Adipocyte (in vitro differentiated cells): ENCODE measurements around the gene OSBPL2.

Experiments used
- DNase-seq: peaks from one replicate; pipeline ENCODE4 v3.0.0-alpha.2; 2015; ENCODE audit warnings: low read depth
- H3K27me3 ChIP-seq: replicated peaks from 2 replicates; pipeline ENCODE4 v1.7.0; 2013; ENCODE audit warnings: mild to moderate bottlenecking, low read length, moderate library complexity; ENCODE audit not compliant: control insufficient read depth, insufficient read depth
- H3K36me3 ChIP-seq: 2 replicates; pipeline ENCODE4 v1.7.0; 2013; ENCODE audit warnings: low read length, mild to moderate bottlenecking, moderate library complexity; ENCODE audit not compliant: control insufficient read depth, insufficient read depth, severe bottlenecking
- H3K4me1 ChIP-seq: 2 replicates; pipeline ENCODE4 v1.7.0; 2013; ENCODE audit warnings: mild to moderate bottlenecking, low read length, moderate library complexity; ENCODE audit not compliant: control insufficient read depth, insufficient read depth
- H3K4me3 ChIP-seq: 2 replicates; pipeline ENCODE4 v1.7.0; 2013; ENCODE audit warnings: mild to moderate bottlenecking, low read length, moderate library complexity
- H3K9ac ChIP-seq: 2 replicates; pipeline ENCODE4 v1.7.0; 2013; ENCODE audit warnings: mild to moderate bottlenecking, low read length, moderate library complexity
- H3K9me3 ChIP-seq: 2 replicates; pipeline ENCODE4 v1.7.0; 2013; ENCODE audit warnings: mild to moderate bottlenecking, low read length, moderate library complexity; ENCODE audit not compliant: control insufficient read depth

The OSBPL2 gene

DNA sequence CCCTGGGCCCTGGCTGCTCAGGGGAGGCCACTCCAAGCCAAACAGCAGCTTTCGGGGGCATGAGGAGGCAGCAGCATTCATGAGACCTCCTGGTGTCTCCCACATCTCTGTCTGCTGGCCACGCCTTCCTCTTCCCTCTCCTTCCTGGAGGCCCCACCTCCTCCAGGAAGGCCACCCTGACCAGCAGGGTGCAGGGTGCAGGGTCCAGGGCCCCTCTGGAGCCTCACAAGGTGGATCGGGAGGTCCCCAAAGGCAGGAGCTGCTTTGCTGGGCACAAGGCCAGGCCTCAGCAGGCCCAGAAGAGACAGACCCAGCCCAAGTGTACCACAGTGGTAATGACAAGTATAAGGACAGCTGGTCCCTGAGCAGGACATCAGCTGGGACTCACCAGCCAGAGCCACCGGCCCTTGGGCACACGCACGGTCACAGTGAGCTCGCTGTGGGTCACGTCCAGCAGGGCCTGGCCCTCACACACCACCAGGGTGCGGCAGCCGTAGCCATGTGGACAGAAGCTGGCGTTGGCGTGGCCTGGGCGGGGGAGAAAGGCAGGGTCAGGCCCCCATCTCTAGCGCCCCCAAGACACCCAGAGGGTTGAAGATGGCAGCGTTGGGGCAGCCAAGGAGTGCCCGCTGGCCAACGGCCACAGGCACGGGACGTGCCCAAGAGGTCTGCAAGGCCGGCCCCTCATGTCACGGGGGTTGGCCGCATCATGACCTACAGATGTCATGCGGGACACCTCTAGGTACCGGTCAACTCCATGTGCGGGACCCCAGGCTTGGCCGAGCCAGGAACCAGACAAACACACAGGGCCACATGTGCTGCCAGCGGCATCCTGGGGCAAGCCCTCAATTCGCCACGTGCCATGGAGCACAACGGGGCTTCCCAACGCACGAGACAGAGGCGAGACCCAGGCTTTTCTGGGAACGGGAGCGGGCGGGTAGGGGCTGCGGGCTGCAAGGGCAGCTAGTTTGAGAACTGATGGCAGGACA, 91.4 kb downstream of the OSBPL2 start:
- H3K27me3 ChIP-seq: no peaks in the 10 kb centered on the region
- H3K4me1 ChIP-seq: no peaks in the 10 kb centered on the region
- DNase-seq: no peak
- no peak overlapping the region for H3K9ac ChIP-seq
- peaks cover 10% of the 10 kb centered on the region for H3K36me3 ChIP-seq
- no peaks in the 10 kb centered on the region for H3K9me3 ChIP-seq
- H3K4me3 ChIP-seq: no peak overlapping the region

- Histone ChIP-seq H3K4me1 (no peaks in the 10 kb centered on the region), H3K9ac (no peak overlapping the region), H3K9me3 (no peaks in the 10 kb centered on the region), H3K4me3 (no peak overlapping the region), H3K36me3 (peaks cover 5% of the 10 kb centered on the region), H3K27me3 (no peaks in the 10 kb centered on the region)
- no peak for DNase-seq
These were observed 92.4 kb downstream of the OSBPL2 start for GRCh38 chr20:62330576-62331317.

DNA sequence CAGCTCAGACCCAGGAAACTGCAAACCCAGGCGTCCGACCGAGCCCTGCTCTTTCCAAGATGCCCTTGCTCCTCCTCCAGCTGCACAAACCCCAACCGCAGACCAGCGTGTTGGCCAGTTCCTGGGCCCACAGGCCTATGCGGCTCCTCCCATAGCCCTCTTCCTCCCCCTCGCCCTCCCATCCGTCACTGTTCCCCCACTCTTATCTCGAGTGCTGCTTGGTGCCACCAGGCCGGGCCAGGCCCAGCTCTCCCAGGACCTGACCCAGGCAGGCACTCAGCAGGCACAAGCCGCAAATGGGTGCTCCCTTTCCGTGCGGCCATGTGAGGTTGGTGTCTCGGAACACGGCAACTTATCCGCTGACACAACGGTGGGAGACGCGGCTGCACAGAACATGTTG, 93.0 kb downstream of the OSBPL2 start:
- peaks cover 5% of the 10 kb centered on the region for H3K36me3 ChIP-seq
- H3K9me3 ChIP-seq: no peaks in the 10 kb centered on the region
- no peaks in the 10 kb centered on the region for H3K4me1 ChIP-seq
- no peak overlapping the region for H3K9ac ChIP-seq
- H3K27me3 ChIP-seq: no peaks in the 10 kb centered on the region
- H3K4me3 ChIP-seq: no peak overlapping the region
- DNase-seq: no peak

GRCh38 chr20:62332421-62332820, 94.1 kb downstream of the OSBPL2 start:
- no peaks in the 10 kb centered on the region for H3K27me3 ChIP-seq
- H3K9ac ChIP-seq: no peak overlapping the region
- DNase-seq: no peak
- no peaks in the 10 kb centered on the region for H3K4me1 ChIP-seq
- H3K36me3 ChIP-seq: peaks cover 2% of the 10 kb centered on the region
- no peaks in the 10 kb centered on the region for H3K9me3 ChIP-seq
- H3K4me3 ChIP-seq: no peak overlapping the region

- DNase-seq: no peak
These were observed 94.9 kb downstream of the OSBPL2 start for GRCh38 chr20:62332989-62333819.

DNA sequence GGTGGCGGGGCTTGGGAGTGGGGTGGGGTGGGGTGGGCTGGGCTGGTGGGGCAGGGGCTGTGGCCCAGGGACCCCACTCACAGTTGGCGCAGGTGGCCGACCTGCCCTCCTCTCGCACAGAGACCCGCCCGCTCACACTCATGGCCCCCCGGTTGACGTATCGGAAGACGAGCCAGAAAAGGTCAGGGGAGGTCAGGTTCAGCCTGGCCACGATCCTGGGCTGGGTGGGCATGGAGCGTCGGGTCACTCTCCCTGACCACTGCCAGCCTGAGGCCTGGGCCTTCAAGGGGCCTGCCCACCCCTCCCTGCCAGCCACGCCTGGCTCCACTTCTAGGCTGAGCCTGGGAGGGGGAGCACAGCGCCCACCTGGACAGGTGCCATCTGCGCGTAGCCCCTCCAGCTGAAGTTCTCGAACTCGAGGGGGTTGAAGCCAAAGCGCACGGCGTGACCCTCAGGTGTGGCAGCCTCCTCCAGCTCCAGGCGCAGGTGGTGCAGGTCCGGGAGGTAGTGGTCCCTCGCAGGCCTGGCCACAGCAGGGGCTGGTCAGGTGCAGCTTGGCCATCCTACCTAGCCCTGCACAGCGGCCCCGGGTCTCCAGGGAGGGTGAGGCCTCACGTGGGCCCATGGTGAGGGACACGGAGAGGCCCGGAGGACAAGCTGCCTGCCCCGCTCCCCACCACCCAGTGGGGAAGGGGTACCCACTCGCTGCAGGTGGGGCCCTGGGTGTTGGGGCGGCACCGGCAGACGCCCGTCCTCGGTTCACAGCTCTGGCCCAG, 95.7 kb downstream of the OSBPL2 start:
- no peak for DNase-seq
- H3K27me3 ChIP-seq: no peaks in the 10 kb centered on the region
- no peaks in the 10 kb centered on the region for H3K36me3 ChIP-seq

More at GRCh38 chr20:62332989-62333819, 94.9 kb downstream of the OSBPL2 start:
- Histone ChIP-seq H3K9me3 (no peaks in the 10 kb centered on the region), H3K4me1 (no peaks in the 10 kb centered on the region), H3K4me3 (no peak overlapping the region), H3K9ac (no peak overlapping the region), H3K36me3 (no peaks in the 10 kb centered on the region), H3K27me3 (no peaks in the 10 kb centered on the region)

GRCh38 chr20:62334881-62335280, 96.6 kb downstream of the OSBPL2 start:
- Histone ChIP-seq H3K9ac (no peak overlapping the region), H3K4me1 (no peaks in the 10 kb centered on the region), H3K36me3 (no peaks in the 10 kb centered on the region), H3K4me3 (no peak overlapping the region), H3K27me3 (no peaks in the 10 kb centered on the region), H3K9me3 (no peaks in the 10 kb centered on the region)
- no peak for DNase-seq

More for the DNA sequence above, 95.7 kb downstream of the OSBPL2 start:
- H3K9me3 ChIP-seq: no peaks in the 10 kb centered on the region
- H3K4me1 ChIP-seq: no peaks in the 10 kb centered on the region
- H3K4me3 ChIP-seq: no peak overlapping the region
- no peak overlapping the region for H3K9ac ChIP-seq

- no peak for DNase-seq
- Histone ChIP-seq H3K9me3 (no peaks in the 10 kb centered on the region), H3K4me1 (no peaks in the 10 kb centered on the region), H3K4me3 (no peak overlapping the region), H3K36me3 (no peaks in the 10 kb centered on the region), H3K27me3 (no peaks in the 10 kb centered on the region), H3K9ac (no peak overlapping the region)
These were observed 97.2 kb downstream of the OSBPL2 start for GRCh38 chr20:62335532-62335931.

GRCh38 chr20:62336329-62336728, 98.0 kb downstream of the OSBPL2 start:
- no peak overlapping the region for H3K9ac ChIP-seq
- H3K27me3 ChIP-seq: no peaks in the 10 kb centered on the region
- H3K4me1 ChIP-seq: no peaks in the 10 kb centered on the region
- H3K9me3 ChIP-seq: peaks cover 4% of the 10 kb centered on the region
- DNase-seq: no peak
- H3K4me3 ChIP-seq: no peak overlapping the region
- no peaks in the 10 kb centered on the region for H3K36me3 ChIP-seq

GRCh38 chr20:62336775-62337557, 98.6 kb downstream of the OSBPL2 start:
- Histone ChIP-seq H3K9ac (no peak overlapping the region), H3K9me3 (peaks cover 6% of the 10 kb centered on the region), H3K4me3 (no peak overlapping the region), H3K36me3 (no peaks in the 10 kb centered on the region), H3K4me1 (no peaks in the 10 kb centered on the region), H3K27me3 (no peaks in the 10 kb centered on the region)
- DNase-seq: no peak
